NCI-H128 (cell line): ENCODE results near the gene RAB14.

Source experiments
- DNase-seq: peaks from one replicate; lab custom pipeline; 2025; ENCODE audit not compliant: unreplicated experiment; lab: John Stamatoyannopoulos, UW

RAB14 gene

GRCh38 chr9:121220996-121221663 is 19.5 kb upstream of the RAB14 start:
- DNase-seq = no peak

- DNase-seq = no peak
Measured at GRCh38 chr9:121219530-121219929, 17.9 kb upstream of the RAB14 start.

DNA sequence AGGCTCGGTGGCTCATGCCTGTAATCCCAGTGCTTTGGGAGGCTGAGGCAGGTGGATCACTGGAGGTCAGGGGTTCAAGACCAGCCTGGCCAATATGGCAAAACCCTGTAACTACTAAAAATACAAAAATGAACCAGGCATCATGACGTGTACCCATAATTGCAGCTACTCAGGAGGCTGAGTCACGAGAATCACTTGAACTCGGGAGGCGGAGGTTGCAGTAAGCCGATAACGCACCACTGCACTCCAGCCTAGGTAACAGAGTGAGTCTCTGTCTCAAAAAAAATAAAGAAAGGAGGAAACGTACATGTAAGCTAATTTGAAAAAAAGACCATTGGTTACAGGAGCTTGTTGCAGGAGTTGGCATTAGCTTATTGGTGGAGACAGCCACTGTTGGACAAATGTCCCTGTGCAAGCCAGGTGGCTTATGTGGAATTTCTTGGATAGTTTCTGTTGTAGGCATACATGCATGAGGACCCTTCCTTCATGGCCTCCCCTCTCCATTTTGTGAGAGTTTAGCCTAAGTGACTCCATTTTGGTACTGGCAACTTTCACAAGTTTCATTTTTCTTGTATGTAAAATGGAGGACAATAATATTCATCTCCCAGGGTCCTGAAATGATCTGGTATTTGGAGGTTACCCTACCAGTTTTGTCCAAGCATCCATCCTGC is 16.8 kb upstream of the RAB14 start:
- no peak for DNase-seq

DNA sequence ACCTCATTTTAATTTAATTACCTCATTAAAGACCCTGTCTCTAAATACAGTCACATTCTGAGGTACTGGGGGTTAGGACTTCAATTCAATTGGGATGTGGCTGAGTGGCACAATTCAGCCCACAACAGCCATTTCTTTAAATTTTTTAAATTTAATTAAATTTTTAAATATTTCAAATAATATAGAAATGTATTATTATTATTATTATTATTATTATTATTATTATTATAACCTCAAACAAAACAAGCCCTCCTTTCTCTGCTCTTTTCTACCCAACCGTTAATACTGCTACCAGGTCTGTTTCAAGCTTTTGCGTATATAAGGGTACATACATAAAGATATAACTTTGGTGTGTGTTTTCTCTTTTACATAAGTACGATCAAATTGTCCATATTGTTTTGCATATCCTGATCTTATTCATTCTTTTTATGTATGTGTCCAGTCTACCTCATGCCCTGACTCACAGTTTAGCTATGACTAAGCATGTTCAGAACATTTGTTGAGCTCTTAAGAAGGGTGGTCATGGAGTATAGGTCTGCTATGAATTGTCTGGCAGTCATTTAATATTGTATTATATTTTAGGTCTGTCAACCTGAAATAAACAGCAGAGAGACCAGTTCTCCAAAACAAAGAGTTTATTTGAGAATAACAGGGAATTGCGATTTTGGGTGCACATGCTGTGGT is 16.1 kb upstream of the RAB14 start:
- no peak for DNase-seq

DNA sequence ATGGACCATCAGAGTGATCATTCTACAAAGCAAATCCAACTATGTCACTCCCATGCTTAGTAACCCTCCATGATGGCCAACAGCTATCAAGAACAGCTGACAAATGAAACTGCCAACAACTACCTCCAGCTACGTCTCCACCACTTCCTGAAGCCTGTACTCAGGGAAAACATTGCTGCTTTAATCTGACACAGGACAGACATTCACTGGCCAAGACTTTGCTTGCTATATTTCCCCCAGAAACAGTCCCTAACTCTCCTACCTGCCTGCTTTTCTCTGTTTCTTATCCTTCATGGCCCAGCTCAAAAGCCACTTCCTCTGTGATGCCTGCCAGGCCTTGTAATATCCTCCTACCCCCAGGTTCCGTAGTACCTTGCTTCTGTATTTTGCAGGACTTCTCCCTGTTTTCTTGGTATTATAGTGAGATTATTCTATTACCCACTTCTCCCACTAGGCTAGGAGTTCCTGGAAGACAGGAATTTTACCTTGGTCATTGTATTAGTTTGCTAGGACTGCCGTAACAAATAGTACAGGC is 14.7 kb upstream of the RAB14 start:
- no peak for DNase-seq

GRCh38 chr9:121214005-121214404 is 12.3 kb upstream of the RAB14 start:
- DNase-seq = no peak

- DNase-seq = peak; percentile 80
Measured at GRCh38 chr9:121213136-121213806, 11.6 kb upstream of the RAB14 start.

DNA sequence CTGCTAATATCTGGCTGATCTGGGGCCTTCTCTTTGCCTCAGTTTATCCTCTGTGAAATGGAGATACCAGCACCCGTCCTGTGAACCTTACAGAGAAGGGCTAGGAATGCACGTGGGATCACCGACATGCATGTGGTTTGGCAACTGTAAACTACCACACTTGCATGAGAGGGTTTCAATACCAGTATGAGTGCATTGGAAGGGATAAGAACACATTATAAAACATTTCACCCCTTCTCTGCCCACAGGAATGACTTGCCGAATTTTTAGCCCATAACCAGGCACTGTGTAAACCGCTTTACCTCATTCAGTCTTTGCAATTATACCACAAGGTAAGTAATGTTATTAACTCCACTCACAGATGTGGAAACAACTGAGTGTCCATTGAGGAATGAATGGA is 8.9 kb upstream of the RAB14 start:
- DNase-seq = no peak

- no peak for DNase-seq
Measured at GRCh38 chr9:121207371-121207940, 5.8 kb upstream of the RAB14 start.

- no peak for DNase-seq
Measured at GRCh38 chr9:121206516-121207370, 5.1 kb upstream of the RAB14 start.

- no peak for DNase-seq
Measured at GRCh38 chr9:121204611-121205010, 2.9 kb upstream of the RAB14 start.

- no peak for DNase-seq
Measured at GRCh38 chr9:121204121-121204520, 2.5 kb upstream of the RAB14 start.

GRCh38 chr9:121201045-121201737 is 478 bp downstream of the RAB14 start:
- DNase-seq = no peak

DNA sequence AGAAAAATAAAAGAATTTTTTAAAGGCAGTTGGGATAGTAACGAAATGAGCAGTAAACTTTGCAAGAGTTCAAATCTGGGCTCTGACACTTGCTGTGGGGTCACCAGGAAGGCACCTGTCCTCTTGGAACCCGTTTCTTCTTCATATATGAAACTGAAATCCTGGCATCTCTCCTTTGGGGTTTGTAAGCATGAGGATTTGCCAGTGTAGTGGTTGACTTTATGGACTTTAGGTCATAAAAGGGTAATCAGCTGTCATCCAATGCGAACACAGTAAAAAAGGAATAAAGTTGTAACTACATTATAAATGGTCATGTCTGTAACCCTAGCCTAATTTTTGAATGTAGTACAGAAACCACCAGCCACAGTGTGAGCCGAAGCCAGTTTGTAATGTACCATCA is 1.3 kb downstream of the RAB14 start:
- no peak for DNase-seq

DNA sequence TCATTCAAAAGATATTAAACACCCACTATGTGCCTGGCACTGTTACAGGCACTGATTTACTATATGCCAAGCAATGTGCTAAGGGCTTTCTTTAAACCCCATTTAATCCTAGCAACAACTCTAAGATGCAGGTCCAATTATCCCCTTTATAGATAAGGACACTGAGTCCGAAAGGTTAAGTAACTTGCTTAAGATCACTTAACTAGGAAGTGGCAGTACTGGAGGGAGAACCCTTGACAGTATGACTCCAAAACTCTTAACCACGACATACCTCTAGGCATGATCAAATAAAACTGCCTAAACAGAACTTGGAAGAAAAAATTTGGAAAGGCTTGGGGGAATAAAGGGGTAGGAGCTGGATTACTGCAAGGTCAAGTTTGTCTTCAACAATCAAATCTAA is 1.7 kb downstream of the RAB14 start:
- no peak for DNase-seq

DNA sequence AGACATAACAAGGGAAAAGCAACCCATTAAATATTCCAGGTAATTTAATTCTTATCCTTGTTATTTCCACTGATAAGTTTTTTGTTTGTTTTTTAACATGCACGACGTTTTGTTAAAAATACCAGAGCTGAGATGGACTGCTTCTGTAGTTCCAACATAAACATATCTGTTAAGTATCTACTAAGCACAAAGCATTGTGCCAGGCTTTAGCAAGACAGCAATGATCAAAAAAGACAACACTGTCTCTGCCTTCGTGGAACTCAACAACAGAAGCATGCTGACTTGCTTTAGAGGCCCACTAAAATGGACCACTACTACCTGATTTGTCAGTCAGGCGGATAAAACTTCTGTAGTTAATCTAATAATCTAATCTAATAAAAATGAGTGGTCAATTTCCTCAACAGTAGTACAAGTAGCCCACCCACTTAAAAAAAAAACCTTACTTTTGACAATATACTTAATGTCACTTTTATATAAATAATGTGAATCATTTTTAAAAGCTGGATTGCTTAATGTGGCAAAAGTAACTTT is 3.1 kb downstream of the RAB14 start:
- DNase-seq = no peak

DNA sequence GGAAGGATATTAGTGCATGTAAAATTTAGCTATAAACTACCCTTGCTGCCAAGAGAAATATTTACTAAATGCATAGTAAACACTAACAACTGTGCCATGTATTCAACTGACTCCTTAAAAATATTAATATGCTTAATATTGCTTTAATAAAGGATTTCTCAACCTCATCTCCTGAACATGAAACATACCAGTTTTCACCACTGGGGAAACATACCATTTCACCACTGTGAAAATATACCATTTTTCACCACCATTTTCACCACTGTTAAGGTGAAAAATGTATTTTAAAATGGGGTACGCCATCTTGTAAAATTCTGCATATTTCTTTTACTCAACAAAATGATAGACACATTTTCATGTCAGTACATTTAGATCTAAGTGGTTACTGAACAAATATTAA is 4.5 kb downstream of the RAB14 start:
- DNase-seq = no peak

GRCh38 chr9:121196389-121196788 is 5.3 kb downstream of the RAB14 start:
- no peak for DNase-seq

GRCh38 chr9:121194730-121195129 is 6.9 kb downstream of the RAB14 start:
- no peak for DNase-seq
